GM21576 (cell line): ENCODE results near the gene E2F4.
A peak's percentile ranks its signal among the peaks of the same experiment; 100 is the strongest.

Experiments
- ATAC-seq: cut with Tn5 transposase; IDR thresholded peaks from one replicate; pipeline ENCODE4 v1.9.1; 2021; ENCODE audit warnings: mild to moderate bottlenecking, moderate library complexity; ENCODE audit not compliant: unreplicated experiment

E2F4 gene

DNA sequence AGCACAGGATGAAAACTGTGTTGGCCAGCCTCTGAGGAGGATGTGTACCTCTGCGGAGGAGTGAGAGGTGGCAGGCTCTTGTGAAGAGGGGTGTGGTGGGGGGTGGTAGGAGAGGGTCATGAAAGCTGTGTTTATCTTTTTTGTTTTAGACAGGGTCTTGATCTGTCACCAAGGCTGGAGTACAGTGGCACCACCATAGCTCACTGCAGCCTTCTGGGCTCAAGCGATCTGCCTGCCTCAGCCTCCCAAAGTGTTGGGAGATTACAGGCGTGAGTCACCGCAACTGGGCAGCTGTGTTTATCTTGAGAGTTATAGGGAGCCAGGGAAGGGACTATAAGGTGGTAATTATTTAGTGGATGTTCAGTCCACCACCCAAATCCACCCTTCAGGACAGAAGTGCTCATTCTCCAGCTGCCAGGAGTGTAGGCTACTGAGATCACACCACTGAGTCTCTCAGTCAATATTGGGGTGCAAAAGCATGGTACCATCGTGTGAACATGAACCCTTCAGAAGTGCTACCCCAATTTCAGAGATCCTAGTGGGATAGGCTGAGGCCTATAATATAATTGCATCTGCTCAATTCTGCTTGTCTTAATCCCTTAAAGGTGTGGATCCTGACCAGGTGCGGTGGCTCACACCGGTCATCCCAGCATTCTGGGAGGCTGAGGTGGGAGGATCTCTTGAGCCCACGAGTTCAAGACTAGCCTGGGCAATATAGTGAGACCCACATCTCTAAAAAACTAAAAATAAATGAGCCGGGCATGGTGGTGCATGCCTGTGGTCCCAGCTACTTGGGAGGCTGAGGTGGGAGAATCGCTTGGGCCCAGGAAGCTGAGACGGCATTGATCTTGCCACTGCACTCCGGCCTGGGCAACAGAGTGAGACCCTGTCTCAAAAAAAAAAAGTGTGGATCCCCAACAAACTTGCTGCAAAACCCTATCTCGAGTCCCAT is 1.2 kb upstream of the E2F4 start:
- no peak for ATAC-seq

GRCh38 chr16:67191411-67191994 is 452 bp upstream of the E2F4 start:
- ATAC-seq: no peak

GRCh38 chr16:67192781-67193361 is 916 bp downstream of the E2F4 start:
- peak; percentile 5 for ATAC-seq

DNA sequence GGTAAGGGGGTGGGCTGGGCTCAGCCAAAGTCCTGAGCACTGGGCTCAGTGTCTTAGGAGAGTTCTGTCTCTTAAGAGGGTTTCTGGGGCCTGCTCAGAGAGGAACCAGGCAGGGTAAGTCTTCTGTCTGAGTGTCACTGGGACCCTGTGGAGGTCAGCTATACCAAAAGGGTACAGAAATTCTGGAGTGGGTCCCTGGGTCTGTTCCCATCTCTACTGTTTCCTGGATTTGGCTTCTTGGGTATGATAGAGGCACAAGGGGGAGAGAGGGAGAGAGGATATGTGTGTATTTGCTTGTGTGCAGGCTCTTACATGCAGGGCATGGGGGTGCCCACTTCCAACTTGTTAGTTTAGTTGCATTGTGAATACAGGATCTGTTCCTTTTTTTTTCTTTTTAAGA is 1.6 kb downstream of the E2F4 start:
- ATAC-seq: no peak

DNA sequence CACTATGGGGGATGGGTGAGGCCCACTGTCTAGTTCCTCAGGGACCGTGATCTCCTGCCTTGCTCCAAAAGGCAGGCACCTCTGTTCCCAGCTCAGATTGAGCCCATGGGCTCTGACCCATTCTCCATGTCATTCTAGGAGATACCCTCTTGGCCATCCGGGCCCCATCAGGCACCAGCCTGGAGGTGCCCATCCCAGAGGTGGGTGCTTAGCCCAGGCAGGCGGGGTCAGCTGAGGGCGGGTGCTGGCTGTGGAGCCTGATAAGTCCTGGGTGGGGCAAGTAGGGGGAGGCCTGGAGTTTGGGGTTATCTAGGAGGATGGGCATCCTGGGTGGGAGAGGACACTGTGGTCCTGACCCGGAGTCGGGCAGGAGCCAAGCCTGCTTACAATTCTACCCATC is 2.3 kb downstream of the E2F4 start:
- no peak for ATAC-seq

GRCh38 chr16:67195676-67196075 is 3.7 kb downstream of the E2F4 start:
- ATAC-seq: no peak

- ATAC-seq: no peak
Observed at GRCh38 chr16:67196881-67197280, 4.9 kb downstream of the E2F4 start.

DNA sequence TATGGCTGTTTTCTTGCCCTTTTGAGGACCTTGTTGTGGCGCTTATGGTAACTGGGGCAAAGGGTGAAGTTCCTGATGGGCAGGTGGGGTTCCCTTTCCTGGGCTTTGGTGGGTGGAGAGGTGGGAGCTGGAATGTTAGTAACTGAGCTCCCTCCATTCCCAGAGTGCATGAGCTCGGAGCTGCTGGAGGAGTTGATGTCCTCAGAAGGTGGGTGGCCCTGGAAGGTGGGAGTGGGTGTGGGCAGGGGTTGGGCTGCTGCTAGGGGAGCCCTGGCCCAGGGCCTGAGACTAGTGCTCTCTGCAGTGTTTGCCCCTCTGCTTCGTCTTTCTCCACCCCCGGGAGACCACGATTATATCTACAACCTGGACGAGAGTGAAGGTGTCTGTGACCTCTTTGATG is 5.7 kb downstream of the E2F4 start:
- no peak for ATAC-seq

GRCh38 chr16:67198238-67198734 is 6.3 kb downstream of the E2F4 start:
- no peak for ATAC-seq

DNA sequence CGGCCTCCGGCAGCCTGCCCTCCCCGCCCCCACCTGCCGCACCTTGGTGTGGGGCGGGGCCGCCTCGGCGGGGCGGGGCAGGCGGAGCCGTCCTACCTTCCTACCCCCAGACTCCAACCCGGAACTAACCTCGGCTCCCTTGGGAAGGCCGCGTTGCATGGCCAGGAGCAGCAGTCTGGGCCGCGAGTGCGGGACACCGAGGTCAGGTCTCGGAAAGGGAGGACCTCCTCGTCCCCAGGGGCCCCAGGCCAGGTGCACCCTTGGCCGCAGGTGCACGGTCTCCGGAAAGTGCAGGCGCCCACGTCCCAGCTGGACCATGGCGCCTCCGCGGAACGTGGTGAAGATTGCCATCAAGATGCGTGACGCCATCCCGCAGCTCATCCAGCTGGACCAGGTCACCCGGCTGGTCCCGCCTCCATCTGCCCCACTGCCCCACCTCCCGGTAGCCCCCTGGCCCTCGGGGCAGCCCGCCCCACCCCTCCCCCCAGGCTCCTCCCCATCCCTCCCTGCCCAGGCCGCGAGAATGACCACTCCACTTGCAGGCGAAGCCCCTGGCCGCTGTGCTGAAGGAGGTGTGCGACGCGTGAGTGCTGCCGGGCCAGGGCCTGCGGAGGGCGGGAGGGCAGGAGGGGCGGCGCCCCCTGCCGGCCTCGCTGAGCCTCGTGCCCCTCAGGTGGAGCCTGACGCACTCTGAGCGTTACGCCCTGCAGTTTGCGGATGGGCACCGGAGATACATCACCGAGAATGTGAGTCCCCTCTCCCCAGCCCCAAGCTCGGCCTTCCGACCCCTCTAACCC is 7.3 kb downstream of the E2F4 start, which contains the start of gene ELMO3:
ELMO3 (plus strand) TSS at position 121 of the 797 bp plus-strand sequence; CDS start at position 317, 196 bp downstream.
- no peak for ATAC-seq

DNA sequence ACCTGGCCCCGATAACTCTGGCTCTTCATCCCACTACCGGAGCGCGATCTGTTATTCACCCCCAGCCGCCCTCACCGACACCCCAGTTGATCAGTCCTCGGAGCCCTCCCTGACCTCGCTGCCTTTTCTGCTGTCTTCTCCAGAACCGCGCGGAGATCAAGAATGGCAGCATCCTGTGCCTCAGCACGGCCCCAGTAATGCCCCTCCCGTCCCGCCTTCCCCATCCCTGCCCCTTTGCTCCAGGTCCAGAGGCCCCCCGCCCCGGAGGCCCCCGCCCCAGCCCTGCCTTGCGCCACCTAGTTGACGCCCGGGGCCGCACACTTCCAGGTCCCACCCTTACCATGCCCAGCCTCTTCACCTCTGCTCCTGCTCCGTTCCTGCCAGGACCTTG is 7.8 kb downstream of the E2F4 start:
- ATAC-seq: no peak

GRCh38 chr16:67200491-67200890 is 8.5 kb downstream of the E2F4 start:
- ATAC-seq: no peak

GRCh38 chr16:67201411-67202345 is 9.7 kb downstream of the E2F4 start:
- ATAC-seq: no peak

DNA sequence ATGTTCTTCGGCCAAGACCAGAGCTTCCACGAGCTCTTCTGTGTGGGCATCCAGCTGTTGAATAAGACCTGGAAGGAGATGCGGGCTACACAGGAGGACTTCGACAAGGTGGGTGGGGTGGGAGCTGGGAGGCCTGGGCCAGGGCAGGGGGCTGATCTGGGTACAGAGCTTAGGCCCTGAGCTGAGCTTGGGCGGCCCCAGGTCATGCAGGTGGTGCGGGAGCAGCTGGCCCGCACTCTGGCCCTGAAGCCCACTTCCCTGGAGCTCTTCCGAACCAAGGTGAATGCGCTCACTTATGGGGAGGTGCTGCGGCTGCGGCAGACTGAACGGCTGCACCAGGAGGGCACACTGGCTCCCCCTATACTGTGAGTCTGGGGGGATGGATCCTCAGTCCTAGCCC is 10.5 kb downstream of the E2F4 start:
- ATAC-seq: no peak

DNA sequence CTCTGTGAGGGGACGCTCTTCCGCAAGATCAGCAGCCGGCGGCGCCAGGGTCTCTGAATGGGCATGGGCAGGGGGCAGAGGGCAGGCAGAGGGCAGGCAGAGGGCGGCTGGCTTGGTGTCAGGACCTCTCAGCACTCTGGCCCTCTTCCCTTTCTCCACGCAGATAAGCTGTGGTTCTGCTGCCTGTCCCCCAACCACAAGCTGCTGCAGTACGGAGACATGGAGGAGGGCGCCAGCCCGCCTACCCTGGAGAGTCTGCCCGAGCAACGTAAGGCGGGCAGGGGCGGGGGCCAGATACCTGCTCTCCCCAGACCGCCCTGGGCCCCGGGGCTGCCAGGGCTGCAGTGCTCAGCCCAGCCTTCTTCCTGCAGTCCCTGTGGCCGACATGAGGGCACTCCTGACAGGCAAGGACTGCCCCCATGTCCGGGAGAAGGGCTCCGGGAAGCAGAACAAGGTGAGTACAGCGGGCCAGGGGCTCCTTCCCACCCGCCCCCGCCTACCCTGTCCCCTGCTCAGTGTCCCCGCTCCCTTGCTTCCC is 11.1 kb downstream of the E2F4 start:
- ATAC-seq: no peak

- no peak for ATAC-seq
Observed at GRCh38 chr16:67204076-67204475, 12.1 kb downstream of the E2F4 start.

DNA sequence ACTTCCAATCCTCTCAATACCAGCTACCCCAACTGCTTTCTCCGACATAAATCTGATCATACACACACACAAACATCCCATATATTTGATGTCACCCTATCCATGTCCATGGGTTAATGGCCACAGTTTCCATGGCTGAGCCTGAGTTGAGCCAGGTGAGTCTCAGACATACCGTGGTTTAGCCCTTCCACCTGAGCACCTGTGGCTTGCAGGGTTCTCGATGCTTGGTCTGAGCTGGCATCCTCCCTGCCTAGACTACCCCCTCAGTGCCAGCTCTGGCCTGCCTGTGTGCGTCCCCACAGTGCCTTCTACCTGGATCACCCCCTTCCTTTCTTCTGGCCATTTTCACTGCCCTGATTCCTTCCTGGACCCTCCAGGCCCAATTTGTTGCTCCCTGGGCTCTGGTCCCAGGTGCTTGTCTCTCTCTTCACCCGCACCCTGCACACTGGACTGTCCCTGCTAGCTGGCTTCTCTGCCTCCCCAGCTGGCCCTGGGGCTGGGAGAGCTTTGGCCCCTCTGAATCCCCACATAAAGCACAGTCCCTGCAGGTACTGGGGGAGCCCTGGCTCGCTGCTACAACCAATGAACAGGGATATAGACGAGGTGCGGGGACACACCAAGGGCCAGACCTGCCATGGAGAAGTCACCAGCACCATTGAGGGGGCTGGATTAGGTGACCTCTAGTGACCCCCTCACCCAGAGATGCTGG is 14.3 kb downstream of the E2F4 start:
- ATAC-seq: no peak

GRCh38 chr16:67206838-67207248 is 14.9 kb downstream of the E2F4 start:
- no peak for ATAC-seq
